H9 (cell line): ENCODE data around the gene ATP6V0B. TPM values are rescaled to one million over a fixed set of nuclear protein-coding genes. Genes with fewer than 3 reads are reported as not detected.

Experiments
- DNase-seq: peaks from one replicate; pipeline ENCODE4 v3.0.0-alpha.2; 2017
- H2AFZ ChIP-seq: one replicate; pipeline ENCODE4 v1.6.1; 2013; ENCODE audit warnings: mild to moderate bottlenecking, low read length, control low read depth, moderate library complexity
- H2AK5ac ChIP-seq: 2 replicates; pipeline ENCODE4 v1.6.1; 2013; ENCODE audit warnings: low read length, control low read depth, mixed read lengths; ENCODE audit not compliant: insufficient read length
- H2BK120ac ChIP-seq: one replicate; pipeline ENCODE4 v1.6.1; 2013; ENCODE audit warnings: low read depth, mild to moderate bottlenecking, low read length, control low read depth, inconsistent platforms; ENCODE audit not compliant: poor library complexity, severe bottlenecking
- H2BK12ac ChIP-seq: 2 replicates; pipeline ENCODE4 v1.6.1; 2013; ENCODE audit warnings: low read length, control low read depth, mixed read lengths, low read depth; ENCODE audit not compliant: insufficient read length
- H2BK15ac ChIP-seq: 2 replicates; pipeline ENCODE4 v1.6.1; 2013; ENCODE audit warnings: low read depth, low read length, control low read depth
- H2BK20ac ChIP-seq: one replicate; pipeline ENCODE4 v1.6.1; 2013; ENCODE audit warnings: low read depth, mild to moderate bottlenecking, low read length, control low read depth, inconsistent platforms; ENCODE audit not compliant: poor library complexity, severe bottlenecking
- H2BK5ac ChIP-seq: 2 replicates; pipeline ENCODE4 v1.6.1; 2013; ENCODE audit warnings: low read length, control low read depth, mixed read lengths; ENCODE audit not compliant: insufficient read length
- H3K14ac ChIP-seq: 2 replicates; pipeline ENCODE4 v1.6.1; 2013; ENCODE audit warnings: low read length, control low read depth; ENCODE audit not compliant: insufficient read depth
- H3K18ac ChIP-seq: 2 replicates; pipeline ENCODE4 v1.6.1; 2013; ENCODE audit warnings: low read depth, mild to moderate bottlenecking, mixed read lengths, low read length, control low read depth; ENCODE audit not compliant: insufficient read length
- H3K23ac ChIP-seq: 2 replicates; pipeline ENCODE4 v1.6.1; 2013; ENCODE audit warnings: low read length, control low read depth, mixed read lengths, low read depth; ENCODE audit not compliant: insufficient read length
- H3K23me2 ChIP-seq: 2 replicates; pipeline ENCODE4 v1.6.1; 2013; ENCODE audit warnings: low read depth, mild to moderate bottlenecking, mixed read lengths, low read length, control low read depth; ENCODE audit not compliant: insufficient read length, poor library complexity, severe bottlenecking
- H3K27ac ChIP-seq: 2 replicates; pipeline ENCODE4 v1.5.1; 2013; ENCODE audit warnings: low read length, control low read depth, mixed read lengths, low read depth; ENCODE audit not compliant: insufficient read length
- H3K27me3 ChIP-seq: 2 replicates; pipeline ENCODE4 v1.6.1; 2013; ENCODE audit warnings: low read length, control low read depth, inconsistent platforms; ENCODE audit not compliant: insufficient read depth
- H3K4ac ChIP-seq: 2 replicates; pipeline ENCODE4 v1.6.1; 2013; ENCODE audit warnings: low read depth, mild to moderate bottlenecking, control low read depth, inconsistent platforms, low read length, moderate library complexity
- H3K4me1 ChIP-seq: 2 replicates; pipeline ENCODE4 v1.6.1; 2013; ENCODE audit warnings: low read length, control low read depth, inconsistent platforms; ENCODE audit not compliant: insufficient read depth
- H3K4me2 ChIP-seq: 2 replicates; pipeline ENCODE4 v1.6.1; 2013; ENCODE audit warnings: low read length, control low read depth, mixed read lengths; ENCODE audit not compliant: insufficient read length, insufficient read depth
- H3K56ac ChIP-seq: 2 replicates; pipeline ENCODE4 v1.6.1; 2013; ENCODE audit warnings: low read depth, mild to moderate bottlenecking, mixed read lengths, low read length, control low read depth; ENCODE audit not compliant: insufficient read length
- H3K79me1 ChIP-seq: 2 replicates; pipeline ENCODE4 v1.6.1; 2013; ENCODE audit warnings: low read depth, mild to moderate bottlenecking, moderate library complexity, low read length, control low read depth, inconsistent platforms; ENCODE audit not compliant: insufficient read depth, poor library complexity, severe bottlenecking
- H3K79me2 ChIP-seq: 2 replicates; pipeline ENCODE4 v1.6.1; 2013; ENCODE audit warnings: low read length, control low read depth, inconsistent platforms; ENCODE audit not compliant: insufficient read depth
- H3K9ac ChIP-seq: 2 replicates; pipeline ENCODE4 v1.6.1; 2013; ENCODE audit warnings: low read length, control low read depth, mixed read lengths; ENCODE audit not compliant: insufficient read length; ENCODE audit errors: extremely low read depth
- H3K9me3 ChIP-seq: one replicate; pipeline ENCODE4 v1.6.1; 2013; ENCODE audit warnings: low read depth, low read length, inconsistent platforms; ENCODE audit not compliant: control insufficient read depth
- H3T11ph ChIP-seq: one replicate; pipeline ENCODE4 v1.6.1; 2013; ENCODE audit warnings: mild to moderate bottlenecking, low read length, control low read depth, inconsistent platforms
- H4K20me1 ChIP-seq: one replicate; pipeline ENCODE4 v1.6.1; 2013; ENCODE audit not compliant: control insufficient read depth, insufficient read length, insufficient read depth
- H4K5ac ChIP-seq: 2 replicates; pipeline ENCODE4 v1.6.1; 2013; ENCODE audit warnings: low read depth, mild to moderate bottlenecking, mixed read lengths, low read length, control low read depth; ENCODE audit not compliant: insufficient read length
- H4K8ac ChIP-seq: replicated peaks from 2 replicates; pipeline ENCODE4 v1.6.1; 2013; ENCODE audit warnings: low read length, control low read depth, mixed read lengths, low read depth; ENCODE audit not compliant: insufficient read length
- H4K91ac ChIP-seq: 2 replicates; pipeline ENCODE4 v1.6.1; 2013; ENCODE audit warnings: low read depth, mild to moderate bottlenecking, moderate library complexity, mixed read lengths, low read length, control low read depth; ENCODE audit not compliant: insufficient read length
- H3K27ac Mint-ChIP-seq, 3 experiments: 2 replicates in 2 of 3; 3 replicates in 1 of 3; pipeline ENCODE4 v1.8.0; 2020 to 2021; ENCODE audit warnings: mixed read lengths in 3 of 3, mild to moderate bottlenecking in 1 of 3, moderate library complexity in 1 of 3
- H3K27me3 Mint-ChIP-seq: 2 replicates; pipeline ENCODE4 v1.8.0; 2021; ENCODE audit warnings: low read depth, mild to moderate bottlenecking, moderate library complexity, mixed read lengths
- H3K36me3 Mint-ChIP-seq, 3 experiments: 2 replicates in 2 of 3; 3 replicates in 1 of 3; pipeline ENCODE4 v1.8.0; 2020 to 2021; ENCODE audit warnings: low read depth in 3 of 3, mixed read lengths in 3 of 3; ENCODE audit not compliant: insufficient read depth in 1 of 3
- H3K4me1 Mint-ChIP-seq, 2 experiments: 2 replicates each; pipeline ENCODE4 v1.8.0; 2020; ENCODE audit warnings: mixed read lengths in 2 of 2
- H3K4me3 Mint-ChIP-seq, 2 experiments: 2 replicates in 1 of 2; 3 replicates in 1 of 2; pipeline ENCODE4 v1.8.0; 2020 to 2021; ENCODE audit warnings: mild to moderate bottlenecking in 2 of 2, mixed read lengths in 2 of 2, moderate library complexity in 1 of 2
- H3K9me3 Mint-ChIP-seq, 2 experiments: 2 replicates in 1 of 2; 3 replicates in 1 of 2; pipeline ENCODE4 v1.8.0; 2020; ENCODE audit warnings: mild to moderate bottlenecking in 2 of 2, mixed read lengths in 2 of 2, moderate library complexity in 1 of 2
- WGBS: extraction: QIAGEN DNeasy Blood & Tissue Kit; methylation state at CpG from one replicate; pipeline ENCODE4 v1.1.7; 2013; ENCODE audit warnings: missing lambda C conversion rate, low lambda C conversion rate, mixed read lengths; ENCODE audit not compliant: insufficient read length; ENCODE audit errors: extremely low coverage; 5-methylcytosine and 5-hydroxymethylcytosine counted together
- total RNA-seq: library from RNA; stranded (reverse); gene quantifications from 2 replicates; pipeline ENCODE4 v1.2.1, GENCODE V29; 2021
- TF ChIP-seq, protein P1 (sequence below): fragments of 200-600 bp; sonication (generic); conservative IDR thresholded peaks from 3 replicates; pipeline ENCODE4 v1.8.0; 2021; ENCODE audit warnings: antibody characterized with exemption, mild to moderate bottlenecking

The ATP6V0B gene
- total RNA-seq, 1 experiment from 2014 or later = 131 TPM

DNA sequence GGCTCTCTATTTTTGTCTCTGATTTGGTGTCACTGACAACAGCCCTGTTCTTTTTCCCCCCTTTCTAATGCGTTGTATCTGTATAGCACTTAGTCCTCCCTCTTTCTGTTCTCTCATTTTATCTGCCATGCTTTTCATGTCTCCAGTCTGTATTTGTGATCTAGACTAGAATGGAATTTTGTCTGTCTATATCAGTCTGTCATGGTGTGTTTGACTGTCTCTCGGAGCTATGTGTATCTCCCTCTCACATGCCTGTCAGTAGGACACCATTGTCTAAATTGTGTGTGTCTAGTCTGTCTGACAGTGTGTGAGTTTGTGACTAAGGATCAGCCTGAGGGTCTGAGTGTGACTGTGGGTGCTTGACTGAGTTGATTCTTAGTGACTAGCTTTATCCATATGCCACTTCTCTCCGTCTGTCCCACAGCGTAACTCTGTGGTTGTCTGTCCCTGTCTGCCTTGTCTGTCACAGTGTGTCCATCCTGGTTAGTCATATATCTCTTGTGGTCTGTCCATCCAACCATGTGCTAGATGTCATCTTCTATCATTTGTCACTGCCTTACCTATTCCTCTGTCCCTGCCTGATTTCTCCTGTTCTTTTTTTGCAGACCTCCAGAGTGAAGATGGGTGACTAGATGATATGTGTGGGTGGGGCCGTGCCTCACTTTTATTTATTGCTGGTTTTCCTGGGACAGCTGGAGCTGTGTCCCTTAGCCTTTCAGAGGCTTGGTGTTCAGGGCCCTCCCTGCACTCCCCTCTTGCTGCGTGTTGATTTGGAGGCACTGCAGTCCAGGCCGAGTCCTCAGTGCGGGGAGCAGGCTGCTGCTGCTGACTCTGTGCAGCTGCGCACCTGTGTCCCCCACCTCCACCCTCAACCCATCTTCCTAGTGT is 2.9 kb downstream of the ATP6V0B start:
- Histone ChIP-seq H4K20me1 (no peaks in the 10 kb centered on the region), H2BK20ac (no peak overlapping the region), H3K4me2 (peak overlapping the region; percentile 62), H3K79me1 (peaks cover 6% of the 10 kb centered on the region), H3K4me1 (peaks cover 8% of the 10 kb centered on the region; the same call in 1 of the 2 replicates), H3K23ac (no peak overlapping the region), H2AK5ac (no peak overlapping the region), H2BK12ac (no peak overlapping the region), H3T11ph (no peak overlapping the region), H4K91ac (no peak overlapping the region), H3K18ac (no peak overlapping the region), H3K23me2 (peaks cover 23% of the 10 kb centered on the region), H3K27ac (no peak overlapping the region), H3K56ac (no peak overlapping the region), H4K5ac (no peak overlapping the region), H4K8ac (no peak overlapping the region), H3K14ac (no peak overlapping the region), H2BK120ac (no peak overlapping the region), H3K9me3 (no peaks in the 10 kb centered on the region), H3K79me2 (peaks cover 3% of the 10 kb centered on the region; the same call in 1 of the 2 replicates), H3K9ac (no peak overlapping the region), H2AFZ (no peak overlapping the region), H3K4ac (no peak overlapping the region), H2BK5ac (no peak overlapping the region), H2BK15ac (no peak overlapping the region), H3K27me3 (no peaks in the 10 kb centered on the region)
- no peak for DNase-seq
- TF ChIP-seq, protein P1, sequence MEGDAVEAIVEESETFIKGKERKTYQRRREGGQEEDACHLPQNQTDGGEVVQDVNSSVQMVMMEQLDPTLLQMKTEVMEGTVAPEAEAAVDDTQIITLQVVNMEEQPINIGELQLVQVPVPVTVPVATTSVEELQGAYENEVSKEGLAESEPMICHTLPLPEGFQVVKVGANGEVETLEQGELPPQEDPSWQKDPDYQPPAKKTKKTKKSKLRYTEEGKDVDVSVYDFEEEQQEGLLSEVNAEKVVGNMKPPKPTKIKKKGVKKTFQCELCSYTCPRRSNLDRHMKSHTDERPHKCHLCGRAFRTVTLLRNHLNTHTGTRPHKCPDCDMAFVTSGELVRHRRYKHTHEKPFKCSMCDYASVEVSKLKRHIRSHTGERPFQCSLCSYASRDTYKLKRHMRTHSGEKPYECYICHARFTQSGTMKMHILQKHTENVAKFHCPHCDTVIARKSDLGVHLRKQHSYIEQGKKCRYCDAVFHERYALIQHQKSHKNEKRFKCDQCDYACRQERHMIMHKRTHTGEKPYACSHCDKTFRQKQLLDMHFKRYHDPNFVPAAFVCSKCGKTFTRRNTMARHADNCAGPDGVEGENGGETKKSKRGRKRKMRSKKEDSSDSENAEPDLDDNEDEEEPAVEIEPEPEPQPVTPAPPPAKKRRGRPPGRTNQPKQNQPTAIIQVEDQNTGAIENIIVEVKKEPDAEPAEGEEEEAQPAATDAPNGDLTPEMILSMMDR = no peak
- H3K9me3 Mint-ChIP-seq = no peaks in the 10 kb centered on the region; a peak in 1 of 5 replicates
- no CpG with 5 or more reads among the region's 9 CpGs for WGBS
- H3K4me1 Mint-ChIP-seq = peaks cover 36 to 41% of the 10 kb centered on the region in 2 experiments
- H3K27me3 Mint-ChIP-seq = no peaks in the 10 kb centered on the region
- no peak overlapping the region; a peak in 1 of 7 replicates for H3K27ac Mint-ChIP-seq
- H3K4me3 Mint-ChIP-seq = peak overlapping the region; percentile 89 to 95
- H3K36me3 Mint-ChIP-seq = peaks cover 19 to 44% (median 43%) of the 10 kb centered on the region in 3 experiments; a peak in 6 of 7 replicates
